ENCODE data around the gene GUCY1B1. TPM values are rescaled to one million over a fixed set of nuclear protein-coding genes. Genes with fewer than 3 reads are reported as not detected.
A peak's percentile ranks its signal among the peaks of the same experiment; 100 is the strongest.

GUCY1B1 gene
- polyA plus RNA-seq, 1 donor from 2014 or later = 13.6 TPM

DNA sequence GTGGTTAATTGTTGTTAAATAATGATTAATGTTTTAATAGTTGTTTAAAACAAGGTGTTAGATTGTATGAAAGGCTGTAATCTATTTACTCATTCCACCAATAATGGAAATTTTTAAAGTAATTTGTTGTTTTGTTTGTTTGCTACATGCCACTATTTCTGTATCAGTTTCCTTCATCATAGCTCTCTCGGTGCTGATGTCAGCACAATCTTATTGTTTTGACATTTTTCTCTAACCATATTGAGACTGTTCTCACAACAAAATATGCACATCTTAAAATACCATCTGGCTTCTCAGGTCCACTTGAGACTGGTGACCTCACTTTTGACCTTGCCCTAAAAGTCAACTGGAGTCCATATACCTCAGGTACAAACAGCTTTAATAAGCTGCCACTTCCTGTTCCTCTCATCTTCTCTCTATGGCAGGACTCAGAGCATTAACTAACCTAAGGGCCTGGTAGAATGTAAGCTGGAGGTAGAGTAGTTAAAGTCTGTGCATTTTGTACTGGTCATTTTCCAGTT lies 1.0 kb upstream of the GUCY1B1 start:
- Histone ChIP-seq H4K20me1 (ENCODE audit: insufficient read depth) (no peaks in the 10 kb centered on the region), H3K79me2 (replicated peaks; ENCODE audit: insufficient read depth, low read length) (no peaks in the 10 kb centered on the region), H3K9me3 (ENCODE audit: low read length) (no peaks in the 10 kb centered on the region), H3K4me2 (ENCODE audit: low read length) (no peak overlapping the region), H3K4me3 (ENCODE audit: low read length) (no peak overlapping the region), H3K9ac (ENCODE audit: low read length) (no peak overlapping the region), H3F3A (ENCODE audit: insufficient read depth, low read length, poor library complexity, severe bottlenecking) (no peaks in the 10 kb centered on the region), H3K9me2 (ENCODE audit: insufficient read depth, low read length) (no peaks in the 10 kb centered on the region), H3K36me3 (ENCODE audit: insufficient read depth, low read length) (no peaks in the 10 kb centered on the region), H2AFZ (ENCODE audit: low read depth, low read length) (no peak overlapping the region), H3K27ac (ENCODE audit: low read length) (no peak overlapping the region), H3K27me3 (ENCODE audit: insufficient read depth, low read depth, low read length) (peaks cover 14% of the 10 kb centered on the region)
- TF ChIP-seq EP300 (conservative IDR thresholded peaks at IDR 0.05; ENCODE audit: poor library complexity, severe bottlenecking) (no peak), POLR2AphosphoS5 (IDR thresholded peaks at IDR 0.05) (no peak), SMC3 (conservative IDR thresholded peaks at IDR 0.05; ENCODE audit: poor library complexity) (no peak), TAF1 (IDR thresholded peaks at IDR 0.05; ENCODE audit: low read depth) (no peak), EZH2 (IDR thresholded peaks at IDR 0.05; ENCODE audit: borderline replicate concordance, insufficient read depth, low read length, poor library complexity, severe bottlenecking) (no peak), RAD21 (conservative IDR thresholded peaks at IDR 0.05) (no peak), MXI1 (conservative IDR thresholded peaks at IDR 0.05; ENCODE audit: poor library complexity, severe bottlenecking) (no peak)
- TF ChIP-seq, protein P1, sequence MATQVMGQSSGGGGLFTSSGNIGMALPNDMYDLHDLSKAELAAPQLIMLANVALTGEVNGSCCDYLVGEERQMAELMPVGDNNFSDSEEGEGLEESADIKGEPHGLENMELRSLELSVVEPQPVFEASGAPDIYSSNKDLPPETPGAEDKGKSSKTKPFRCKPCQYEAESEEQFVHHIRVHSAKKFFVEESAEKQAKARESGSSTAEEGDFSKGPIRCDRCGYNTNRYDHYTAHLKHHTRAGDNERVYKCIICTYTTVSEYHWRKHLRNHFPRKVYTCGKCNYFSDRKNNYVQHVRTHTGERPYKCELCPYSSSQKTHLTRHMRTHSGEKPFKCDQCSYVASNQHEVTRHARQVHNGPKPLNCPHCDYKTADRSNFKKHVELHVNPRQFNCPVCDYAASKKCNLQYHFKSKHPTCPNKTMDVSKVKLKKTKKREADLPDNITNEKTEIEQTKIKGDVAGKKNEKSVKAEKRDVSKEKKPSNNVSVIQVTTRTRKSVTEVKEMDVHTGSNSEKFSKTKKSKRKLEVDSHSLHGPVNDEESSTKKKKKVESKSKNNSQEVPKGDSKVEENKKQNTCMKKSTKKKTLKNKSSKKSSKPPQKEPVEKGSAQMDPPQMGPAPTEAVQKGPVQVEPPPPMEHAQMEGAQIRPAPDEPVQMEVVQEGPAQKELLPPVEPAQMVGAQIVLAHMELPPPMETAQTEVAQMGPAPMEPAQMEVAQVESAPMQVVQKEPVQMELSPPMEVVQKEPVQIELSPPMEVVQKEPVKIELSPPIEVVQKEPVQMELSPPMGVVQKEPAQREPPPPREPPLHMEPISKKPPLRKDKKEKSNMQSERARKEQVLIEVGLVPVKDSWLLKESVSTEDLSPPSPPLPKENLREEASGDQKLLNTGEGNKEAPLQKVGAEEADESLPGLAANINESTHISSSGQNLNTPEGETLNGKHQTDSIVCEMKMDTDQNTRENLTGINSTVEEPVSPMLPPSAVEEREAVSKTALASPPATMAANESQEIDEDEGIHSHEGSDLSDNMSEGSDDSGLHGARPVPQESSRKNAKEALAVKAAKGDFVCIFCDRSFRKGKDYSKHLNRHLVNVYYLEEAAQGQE (IDR thresholded peaks at IDR 0.05; ENCODE audit: borderline replicate concordance) = no peak

DNA sequence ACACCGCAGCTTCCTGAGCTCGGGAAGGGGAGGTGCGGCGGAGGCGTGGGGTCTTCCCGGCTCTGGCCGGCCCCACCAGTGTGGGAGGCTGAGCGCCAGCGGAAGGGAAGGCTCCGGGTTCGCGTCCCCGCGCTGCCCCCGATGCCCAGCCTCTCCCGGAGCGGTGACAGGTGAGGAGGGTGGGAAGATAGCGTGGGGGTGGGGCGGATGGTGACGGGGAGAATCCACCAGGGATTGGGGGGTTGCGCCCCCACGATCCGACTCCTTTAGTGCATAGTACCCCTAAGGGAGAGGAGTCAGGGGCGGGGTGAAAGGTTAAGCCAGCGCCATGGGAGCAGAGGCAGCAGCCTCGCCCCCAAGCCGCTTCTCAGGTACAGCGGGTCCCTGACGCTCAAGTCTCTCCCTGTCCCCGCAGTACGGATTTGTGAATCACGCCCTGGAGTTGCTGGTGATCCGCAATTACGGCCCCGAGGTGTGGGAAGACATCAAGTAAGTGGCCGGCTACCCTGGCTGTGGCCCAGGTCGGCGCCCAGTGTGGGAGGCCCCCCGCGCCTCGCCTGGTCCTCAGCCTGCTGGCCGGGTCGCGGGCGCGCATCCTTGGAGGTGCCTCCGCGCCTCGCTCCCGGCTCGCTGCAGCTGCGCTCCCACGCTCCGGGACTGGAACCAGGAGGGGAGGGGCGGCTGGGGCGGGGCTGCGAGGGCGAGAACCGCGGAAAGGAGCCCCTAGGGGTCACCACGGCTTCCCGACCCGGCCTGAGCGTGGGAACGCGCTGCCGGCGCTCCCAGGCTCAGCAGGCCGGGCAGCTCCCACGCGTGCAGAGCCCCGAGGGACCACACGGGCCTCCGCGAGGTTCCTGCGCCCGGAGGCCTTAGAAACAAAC lies 791 bp downstream of the GUCY1B1 start:
- TF ChIP-seq RAD21 (conservative IDR thresholded peaks at IDR 0.05) = no peak
- TF ChIP-seq, protein P2, sequence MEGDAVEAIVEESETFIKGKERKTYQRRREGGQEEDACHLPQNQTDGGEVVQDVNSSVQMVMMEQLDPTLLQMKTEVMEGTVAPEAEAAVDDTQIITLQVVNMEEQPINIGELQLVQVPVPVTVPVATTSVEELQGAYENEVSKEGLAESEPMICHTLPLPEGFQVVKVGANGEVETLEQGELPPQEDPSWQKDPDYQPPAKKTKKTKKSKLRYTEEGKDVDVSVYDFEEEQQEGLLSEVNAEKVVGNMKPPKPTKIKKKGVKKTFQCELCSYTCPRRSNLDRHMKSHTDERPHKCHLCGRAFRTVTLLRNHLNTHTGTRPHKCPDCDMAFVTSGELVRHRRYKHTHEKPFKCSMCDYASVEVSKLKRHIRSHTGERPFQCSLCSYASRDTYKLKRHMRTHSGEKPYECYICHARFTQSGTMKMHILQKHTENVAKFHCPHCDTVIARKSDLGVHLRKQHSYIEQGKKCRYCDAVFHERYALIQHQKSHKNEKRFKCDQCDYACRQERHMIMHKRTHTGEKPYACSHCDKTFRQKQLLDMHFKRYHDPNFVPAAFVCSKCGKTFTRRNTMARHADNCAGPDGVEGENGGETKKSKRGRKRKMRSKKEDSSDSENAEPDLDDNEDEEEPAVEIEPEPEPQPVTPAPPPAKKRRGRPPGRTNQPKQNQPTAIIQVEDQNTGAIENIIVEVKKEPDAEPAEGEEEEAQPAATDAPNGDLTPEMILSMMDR (IDR thresholded peaks at IDR 0.05; ENCODE audit: poor library complexity, severe bottlenecking) = peak; percentile 10
- H3K4me2 ChIP-seq (ENCODE audit: low read length) = peak overlapping the region; percentile 41
- H3K9ac ChIP-seq (ENCODE audit: low read length) = peak overlapping the region; percentile 67
- H3K79me2 ChIP-seq (replicated peaks; ENCODE audit: insufficient read depth, low read length) = no peaks in the 10 kb centered on the region
- peak overlapping the region; percentile 79 for H3K4me3 ChIP-seq (ENCODE audit: low read length)
- H2AFZ ChIP-seq (ENCODE audit: low read depth, low read length) = peak overlapping the region; percentile 41
- no peaks in the 10 kb centered on the region for H3F3A ChIP-seq (ENCODE audit: insufficient read depth, low read length, poor library complexity, severe bottlenecking)
- H3K27ac ChIP-seq (ENCODE audit: low read length) = peak overlapping the region; percentile 46
- H3K9me2 ChIP-seq (ENCODE audit: insufficient read depth, low read length) = no peaks in the 10 kb centered on the region
- H3K9me3 ChIP-seq (ENCODE audit: low read length) = no peaks in the 10 kb centered on the region
- H4K20me1 ChIP-seq (ENCODE audit: insufficient read depth) = no peaks in the 10 kb centered on the region
- H3K36me3 ChIP-seq (ENCODE audit: insufficient read depth, low read length) = no peaks in the 10 kb centered on the region
- H3K27me3 ChIP-seq (ENCODE audit: insufficient read depth, low read depth, low read length) = peaks cover 14% of the 10 kb centered on the region
